Right ventricle myocardium superior (tissue), 1 donor: Measurements from ENCODE around the gene FZD4. TPM values are rescaled to one million over a fixed set of nuclear protein-coding genes. Genes with fewer than 3 reads are reported as not detected.
A peak's percentile ranks its signal among the peaks of the same experiment; 100 is the strongest.
"Not testable (repeated sequence)": the region's sequence is repeated elsewhere in the genome, so short reads cannot be mapped to it uniquely, and the experiment has no call there.

Experiments
- ATAC-seq: fragments of 200-7000 bp; cut with Tn5 transposase; one replicate; pipeline ENCODE4 v1.9.1; 2020; ENCODE audit warnings: mild to moderate bottlenecking; ENCODE audit not compliant: poor library complexity
- DNase-seq: peaks from one replicate; pipeline ENCODE4 v3.0.0-alpha.2; 2020
- intact Hi-C: fragments of 100-400 bp; cut with DNase I; formaldehyde crosslinking; loops from one replicate; pipeline ENCODE4 v1.11.2; 2022
- total RNA-seq: library from RNA; stranded (reverse); fragmentation: NEBNext Ultra II Directional; extraction: Animal tissue kit (Norgen Biotek cat#: 25700); gene quantifications from one replicate; pipeline ENCODE4 v1.2.1, GENCODE V29; 2021
- donor health status: DM: no; HTN: yes; CAD: no; lungs with severe emphysema.

Gene FZD4
- total RNA-seq, 1 donor from 2014 or later = 26.9 TPM

GRCh38 chr11:86978756-86979608 is 23.8 kb upstream of the FZD4 start:
- ATAC-seq (peak; percentile 47), DNase-seq (no peak)
- intact Hi-C loops = no loop called here

- DNase-seq (no peak), ATAC-seq (peak; percentile 61)
- intact Hi-C loops = no loop called here
Measured at GRCh38 chr11:86978247-86978646, 23.1 kb upstream of the FZD4 start.

DNA sequence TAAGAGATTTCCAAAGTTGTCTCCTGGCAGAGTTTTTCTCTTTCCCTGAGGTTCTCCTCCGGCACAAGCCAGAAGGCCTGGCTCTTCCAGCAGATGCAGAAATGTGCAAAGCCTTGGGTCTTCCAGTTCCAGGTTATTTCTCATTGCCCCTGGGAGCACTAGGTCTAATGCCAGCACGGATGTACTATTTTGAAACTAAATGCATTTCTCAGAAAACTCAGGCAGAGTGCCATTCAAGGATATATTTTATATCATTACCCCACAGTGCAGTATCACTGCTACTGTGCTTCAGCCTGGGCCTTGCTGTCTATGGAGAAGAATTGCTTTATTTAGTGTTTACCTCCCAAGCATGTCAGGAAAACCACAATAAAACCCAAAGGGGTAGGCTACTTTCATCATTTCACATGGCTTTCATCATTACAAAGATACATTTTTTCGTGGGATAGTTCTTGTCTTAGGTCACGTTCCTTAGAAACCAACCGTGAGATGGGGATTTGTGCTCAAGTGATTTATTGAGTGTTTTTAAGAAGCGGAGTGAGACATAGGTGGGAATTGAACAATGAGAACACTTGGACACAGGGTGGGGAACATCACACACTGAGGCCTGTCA is 22.4 kb upstream of the FZD4 start:
- ATAC-seq = peak; percentile 71
- intact Hi-C loops = no loop called here
- peak; percentile 59 for DNase-seq

DNA sequence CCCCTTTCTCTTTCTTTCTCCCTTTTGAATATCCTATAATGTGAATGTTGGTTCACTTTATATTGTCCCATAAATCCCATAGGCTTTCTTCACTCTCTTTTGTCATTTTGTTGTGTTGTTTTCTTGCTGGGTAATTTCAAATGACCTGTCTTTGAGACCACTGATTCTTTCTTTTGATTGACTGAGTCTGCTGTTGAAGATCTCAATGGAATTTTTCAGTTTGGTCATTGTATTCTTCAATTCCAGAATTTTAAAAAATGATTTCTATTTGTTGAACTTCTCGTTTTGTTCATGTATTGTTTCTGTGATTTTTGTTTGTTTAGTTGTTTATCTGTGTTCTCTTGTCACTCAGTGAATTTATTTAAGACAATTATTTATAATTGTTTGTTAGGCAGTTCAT is 17.5 kb upstream of the FZD4 start:
- DNase-seq (no peak), ATAC-seq (no peak)
- intact Hi-C loops = no loop called here

GRCh38 chr11:86969258-86969657 is 14.1 kb upstream of the FZD4 start:
- ATAC-seq (no peak), DNase-seq (no peak)
- intact Hi-C loops = no loop called here

GRCh38 chr11:86967601-86968000 is 12.4 kb upstream of the FZD4 start:
- intact Hi-C loops, DNase-seq, ATAC-seq: not testable (repeated sequence)

GRCh38 chr11:86957976-86958646 is 2.9 kb upstream of the FZD4 start:
- DNase-seq = no peak
- intact Hi-C loops = loop anchor here (5.0 kb wide), 1 partner anchor 79 kb away; the partner anchor contains the start of gene TMEM135
- no peak for ATAC-seq

DNA sequence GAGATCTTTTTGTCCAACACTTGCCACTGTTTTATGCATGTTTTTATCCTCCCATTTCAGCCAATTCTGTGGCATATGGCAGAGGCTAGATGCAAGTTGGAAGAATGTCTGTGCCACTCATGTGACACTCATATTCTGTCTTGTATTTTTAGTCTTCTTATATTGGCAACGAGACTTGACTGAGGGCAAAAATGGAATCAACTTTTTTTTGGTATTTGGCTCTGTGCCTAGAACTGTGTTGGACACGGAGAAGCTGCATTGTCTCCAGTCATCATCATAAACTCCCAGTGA is 1.7 kb upstream of the FZD4 start:
- DNase-seq (no peak), ATAC-seq (peak; percentile 2)
- intact Hi-C loops = loop anchor here (5.0 kb wide), 1 partner anchor 80 kb away; the partner anchor contains the start of gene TMEM135

- no peak for DNase-seq
- intact Hi-C loops = loop anchor here (5.0 kb wide), 1 partner anchor 82 kb away; the partner anchor contains the start of gene TMEM135
- no peak for ATAC-seq
Measured at GRCh38 chr11:86955111-86955360, 159 bp downstream of the FZD4 start.

- ATAC-seq (peak; percentile 2), DNase-seq (peak; percentile 53)
- intact Hi-C loops = loop anchor here (5.0 kb wide), 1 partner anchor 83 kb away; the partner anchor contains the start of gene TMEM135
Measured at GRCh38 chr11:86954269-86955110, 705 bp downstream of the FZD4 start.

GRCh38 chr11:86952221-86952875 is 2.8 kb downstream of the FZD4 start:
- intact Hi-C loops = no loop called here
- DNase-seq (no peak), ATAC-seq (no peak)

GRCh38 chr11:86951706-86952105 is 3.5 kb downstream of the FZD4 start:
- intact Hi-C loops = no loop called here
- no peak for DNase-seq
- ATAC-seq = no peak

DNA sequence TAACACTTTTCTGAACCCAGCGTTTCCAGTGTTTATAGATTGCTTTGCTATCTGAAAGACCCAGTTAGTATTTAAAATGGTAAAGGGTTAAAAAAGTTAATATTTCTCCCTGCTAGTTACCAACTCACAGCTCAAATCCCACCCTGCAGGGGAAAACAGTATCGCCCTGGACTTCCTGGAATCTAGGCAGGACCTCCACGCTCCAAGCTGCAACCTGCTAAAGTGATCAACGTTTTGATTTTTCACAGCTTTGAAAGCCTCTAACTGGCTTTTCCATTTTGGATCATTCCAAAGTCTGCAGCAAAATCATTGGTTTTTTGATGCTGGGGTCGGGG is 4.6 kb downstream of the FZD4 start:
- DNase-seq (no peak), ATAC-seq (no peak)
- intact Hi-C loops = no loop called here

DNA sequence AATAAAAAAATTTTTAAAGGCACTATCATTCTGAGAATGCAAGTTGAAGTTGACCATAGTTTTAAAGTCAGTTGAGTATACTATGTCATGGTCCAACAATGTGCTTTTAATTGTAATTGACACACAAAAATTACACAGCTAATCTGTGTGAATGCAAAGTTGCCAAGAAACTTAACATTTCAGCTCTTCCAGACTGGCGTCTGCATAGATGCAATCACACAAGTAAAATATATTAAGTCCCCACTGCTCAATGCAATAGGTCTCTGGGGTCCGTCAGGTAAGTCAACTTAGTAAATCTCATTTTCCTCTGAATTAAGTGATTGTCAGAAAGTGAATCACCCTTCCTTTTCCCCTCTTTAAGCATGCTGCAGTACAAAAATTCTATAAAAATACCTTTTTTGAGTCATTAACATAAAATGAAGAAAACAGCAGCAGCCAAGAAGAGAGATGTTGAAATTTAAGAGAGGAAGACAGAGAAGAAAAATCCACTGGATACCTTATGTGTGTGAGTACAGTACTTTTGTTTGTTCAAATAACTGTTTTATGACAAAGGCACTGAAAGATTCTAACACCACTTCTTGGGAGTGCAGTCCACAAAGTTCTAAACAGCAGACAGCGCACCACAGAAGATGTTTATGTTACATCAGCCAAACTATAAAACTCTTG is 5.1 kb downstream of the FZD4 start:
- no peak for ATAC-seq
- DNase-seq = no peak
- intact Hi-C loops = no loop called here

DNA sequence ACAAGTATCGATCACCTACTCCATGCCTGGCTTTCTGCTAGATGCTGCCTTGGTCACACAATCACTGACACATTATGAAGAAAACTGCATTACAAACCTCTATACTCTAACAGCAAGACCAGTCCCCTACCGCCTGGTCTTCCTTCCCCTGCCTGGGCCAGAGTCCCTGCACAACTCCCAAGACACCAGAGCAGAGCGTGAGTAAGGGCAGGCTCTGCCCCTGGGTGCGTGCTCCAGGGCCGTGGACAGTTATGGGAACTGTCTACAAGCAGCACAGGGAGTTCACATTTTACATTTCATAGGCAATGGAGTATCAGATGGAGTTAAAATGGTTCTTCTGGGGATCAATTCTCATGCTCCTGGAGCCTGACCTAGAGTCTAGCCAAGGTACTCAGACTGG is 6.5 kb downstream of the FZD4 start:
- ATAC-seq (peak; percentile 50), DNase-seq (peak; percentile 49)
- intact Hi-C loops = no loop called here

DNA sequence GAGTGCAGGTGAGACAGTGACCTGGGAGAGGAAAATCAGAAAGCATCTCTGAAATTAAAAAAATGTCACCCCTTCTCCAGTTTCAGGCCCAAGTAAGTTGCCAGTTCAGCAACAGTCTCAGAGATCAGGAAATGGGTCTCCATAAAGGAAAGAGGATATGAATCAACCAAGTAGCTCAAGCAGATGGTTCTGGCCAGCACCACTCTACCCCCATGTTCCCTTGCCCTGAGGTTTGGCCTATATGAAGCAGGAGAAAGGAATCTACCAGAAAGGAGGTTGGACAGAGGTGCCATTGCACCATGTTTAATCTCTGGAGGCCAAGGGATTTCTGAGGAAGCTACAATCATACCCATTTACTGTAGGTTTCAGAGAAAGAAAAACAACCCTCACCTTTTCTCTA is 7.7 kb downstream of the FZD4 start:
- intact Hi-C loops = no loop called here
- no peak for DNase-seq
- ATAC-seq = no peak

GRCh38 chr11:86943505-86943904 is 11.7 kb downstream of the FZD4 start:
- ATAC-seq, DNase-seq, intact Hi-C loops: not testable (repeated sequence)

- DNase-seq (no peak), ATAC-seq (no peak)
- intact Hi-C loops = no loop called here
Measured at GRCh38 chr11:86941871-86942599, 13.2 kb downstream of the FZD4 start.
